ENCODE data around the gene OR8B4.

- TF ChIP-seq CTCF (IDR thresholded peaks at IDR 0.05) = no peak
- TF ChIP-seq POLR2A (IDR thresholded peaks at IDR 0.05) = no peak
- TF ChIP-seq EP300 (IDR thresholded peaks at IDR 0.05) = no peak
Measured at GRCh38 chr11:124454552-124454951, 29.9 kb upstream of the OR8B4 start.

Measured in ovary (tissue), 3 donors.